CD4-positive, alpha-beta memory T cell (primary cell): ENCODE data around the gene FAM133A. TPM values are rescaled to one million over a fixed set of nuclear protein-coding genes. Genes with fewer than 3 reads are reported as not detected.
A peak's percentile ranks its signal among the peaks of the same experiment; 100 is the strongest.

Experiments
- CTCF ChIA-PET: fragments of 350-600 bp; sonication (Branson Sonifier 250); formaldehyde crosslinking; loops from one replicate; lab custom pipeline; 2021; ENCODE audit warnings: inconsistent platforms; ENCODE audit not compliant: partially characterized antibody; lab: Charles Lee
- POLR2A ChIA-PET: fragments of 350-600 bp; sonication (Branson Sonifier 250); formaldehyde crosslinking; loops from one replicate; lab custom pipeline; 2021; ENCODE audit not compliant: partially characterized antibody; lab: Charles Lee
- DNase-seq, 5 donors: peaks; one replicate each; pipeline versions ENCODE4 v3.0.0 to v3.0.0-alpha.2; 2020 to 2022; ENCODE audit warnings: mixed read lengths in 1 of 5
- H3K27ac ChIP-seq: one replicate; pipeline ENCODE4 v1.7.0; 2013; ENCODE audit warnings: low read depth, low read length
- H3K27me3 ChIP-seq: 2 replicates; pipeline ENCODE4 v1.7.0; 2013; ENCODE audit warnings: mild to moderate bottlenecking, low read length, moderate library complexity; ENCODE audit not compliant: insufficient read depth
- H3K36me3 ChIP-seq: 2 replicates; pipeline ENCODE4 v1.7.0; 2013; ENCODE audit warnings: mild to moderate bottlenecking, low read length, moderate library complexity; ENCODE audit not compliant: insufficient read depth
- H3K4me1 ChIP-seq: 2 replicates; pipeline ENCODE4 v1.7.0; 2013; ENCODE audit warnings: mild to moderate bottlenecking, low read length, moderate library complexity; ENCODE audit not compliant: insufficient read depth
- H3K4me3 ChIP-seq, 2 donors: one replicate each; pipeline ENCODE4 v1.7.0; 2013; ENCODE audit warnings: low read length in 2 of 2, mild to moderate bottlenecking in 1 of 2
- H3K9me3 ChIP-seq, 2 donors: one replicate each; pipeline ENCODE4 v1.7.0; 2013; ENCODE audit warnings: low read length in 2 of 2, control low read depth in 1 of 2; ENCODE audit not compliant: control insufficient read depth in 1 of 2
- H3K27ac Mint-ChIP-seq, 7 donors: one replicate each; pipeline ENCODE4 v1.8.0; 2020 to 2021; ENCODE audit warnings: mixed read lengths in 7 of 7, mild to moderate bottlenecking in 6 of 7, inconsistent platforms in 3 of 7, moderate library complexity in 3 of 7
- H3K27me3 Mint-ChIP-seq, 2 donors: one replicate each; pipeline ENCODE4 v1.8.0; 2020 to 2021; ENCODE audit warnings: mixed read lengths in 2 of 2
- H3K36me3 Mint-ChIP-seq, 2 donors: one replicate each; pipeline ENCODE4 v1.8.0; 2020 to 2021; ENCODE audit warnings: mixed read lengths in 2 of 2, inconsistent platforms in 1 of 2, mild to moderate bottlenecking in 1 of 2
- H3K4me1 Mint-ChIP-seq, 4 donors: one replicate each; pipeline ENCODE4 v1.8.0; 2020 to 2021; ENCODE audit warnings: mixed read lengths in 4 of 4, mild to moderate bottlenecking in 1 of 4
- H3K4me3 Mint-ChIP-seq, 8 donors: one replicate each; pipeline ENCODE4 v1.8.0; 2020 to 2021; ENCODE audit warnings: mixed read lengths in 8 of 8, mild to moderate bottlenecking in 7 of 8, moderate library complexity in 6 of 8, inconsistent platforms in 3 of 8
- H3K9me3 Mint-ChIP-seq, 8 donors: one replicate each; pipeline ENCODE4 v1.8.0; 2020 to 2021; ENCODE audit warnings: mixed read lengths in 8 of 8, mild to moderate bottlenecking in 5 of 8, inconsistent platforms in 3 of 8, moderate library complexity in 1 of 8
- intact Hi-C: fragments of 100-400 bp; cut with micrococcal nuclease; formaldehyde crosslinking; loops from one replicate; pipeline ENCODE4 v1.15.1; 2023
- polyA plus RNA-seq, 2 donors: library from polyadenylated mRNA; unstranded; fragments of 300-500 nt; fragmentation: Illumina TruSeq; gene quantifications; one replicate each; pipeline ENCODE4 v1.2.3, GENCODE V29; 2021
- total RNA-seq, 2 experiments: library from RNA; stranded (reverse); gene quantifications; one replicate each; pipeline ENCODE4 v1.2.3, GENCODE V29; 2021

Gene FAM133A
- total RNA-seq: not detected
- under 1 TPM in 1 of 2 donors, not detected in 1; 0.15 TPM for polyA plus RNA-seq

DNA sequence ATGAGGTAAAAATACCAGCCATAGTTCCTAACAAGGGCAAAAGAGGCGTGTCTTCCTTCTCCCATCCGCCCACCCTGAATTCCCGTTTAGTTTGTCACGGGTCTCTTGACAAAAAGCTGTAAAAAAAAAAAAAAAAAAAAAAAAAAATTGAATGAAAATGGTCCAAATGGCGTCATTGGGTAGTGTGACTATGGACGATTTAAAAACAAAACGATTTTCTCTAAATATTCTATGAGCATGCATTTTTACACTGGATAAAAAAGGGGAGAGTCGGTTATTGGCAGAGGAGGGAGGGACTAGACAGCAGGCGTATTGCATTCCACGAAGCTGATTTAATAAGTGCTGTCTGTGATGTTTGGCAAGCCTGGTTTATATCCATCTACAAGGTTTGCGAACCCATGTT is at the start of gene FAM133A:
Gene FAM133A, plus strand, starts transcription at position 338 of the 403 bp plus-strand sequence. CDS start 35,214 bp downstream, outside the sequence.
- H3K27ac ChIP-seq: peak within 1 kb of the TSS; percentile 63
- H3K9me3 ChIP-seq: no peaks in the 10 kb centered on the region
- H3K36me3 ChIP-seq: no peaks in the 10 kb centered on the region
- peaks cover 16% of the 10 kb centered on the region for H3K4me1 ChIP-seq
- ChIA-PET POLR2A (no interaction called here), CTCF (no interaction called here)
- H3K27ac Mint-ChIP-seq: peak within 1 kb of the TSS; percentile 91 to 97 (median 93)
- peak in 2 of 5 donors; percentile 20 to 43 for DNase-seq
- intact Hi-C loops: no loop called here
- peaks cover 11 to 19% (median 16%) of the 10 kb centered on the region in 4 donors for H3K4me1 Mint-ChIP-seq
- H3K27me3 ChIP-seq: no peaks in the 10 kb centered on the region
- H3K9me3 Mint-ChIP-seq: no peaks in the 10 kb centered on the region
- H3K4me3 ChIP-seq: peak within 1 kb of the TSS; percentile 29 to 59
- H3K36me3 Mint-ChIP-seq: peaks cover 0 to 4% of the 10 kb centered on the region in 2 donors
- peak within 1 kb of the TSS; percentile 91 to 97 (median 95) for H3K4me3 Mint-ChIP-seq
- no peaks in the 10 kb centered on the region for H3K27me3 Mint-ChIP-seq

DNA sequence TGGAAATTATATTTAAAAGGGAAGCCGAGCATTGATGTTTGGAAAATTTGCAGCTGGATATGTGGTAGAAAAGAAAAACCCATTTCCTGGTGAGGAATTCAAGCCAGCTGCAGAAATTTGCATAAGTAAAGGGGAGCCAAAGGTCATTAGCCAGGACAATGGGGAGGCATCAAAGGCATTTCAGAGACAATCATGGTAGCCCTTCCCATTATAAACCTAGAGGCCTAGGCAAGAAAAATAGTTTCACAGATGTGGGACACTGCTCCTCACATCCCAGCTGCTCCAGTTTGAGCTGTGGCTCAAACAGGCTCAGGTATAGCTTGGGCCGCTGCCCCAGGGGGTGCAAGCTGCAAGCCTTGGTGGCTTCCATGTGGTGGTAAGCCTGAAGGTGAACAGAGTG is 36.4 kb upstream of the FAM133A start:
- ChIA-PET POLR2A (no interaction called here), CTCF (no interaction called here)
- H3K27me3 ChIP-seq: no peaks in the 10 kb centered on the region
- Mint-ChIP-seq H3K27me3 (peaks cover 0 to 1% of the 10 kb centered on the region in 2 donors), H3K36me3 (no peaks in the 10 kb centered on the region), H3K4me1 (no peaks in the 10 kb centered on the region), H3K9me3 (peaks cover 0 to 7% (median 0%) of the 10 kb centered on the region in 8 donors), H3K27ac (no peak overlapping the region), H3K4me3 (no peak overlapping the region)
- no peaks in the 10 kb centered on the region for H3K9me3 ChIP-seq
- H3K4me3 ChIP-seq: no peak overlapping the region
- H3K4me1 ChIP-seq: no peaks in the 10 kb centered on the region
- intact Hi-C loops: no loop called here
- H3K36me3 ChIP-seq: no peaks in the 10 kb centered on the region
- DNase-seq: no peak
- no peak overlapping the region for H3K27ac ChIP-seq

DNA sequence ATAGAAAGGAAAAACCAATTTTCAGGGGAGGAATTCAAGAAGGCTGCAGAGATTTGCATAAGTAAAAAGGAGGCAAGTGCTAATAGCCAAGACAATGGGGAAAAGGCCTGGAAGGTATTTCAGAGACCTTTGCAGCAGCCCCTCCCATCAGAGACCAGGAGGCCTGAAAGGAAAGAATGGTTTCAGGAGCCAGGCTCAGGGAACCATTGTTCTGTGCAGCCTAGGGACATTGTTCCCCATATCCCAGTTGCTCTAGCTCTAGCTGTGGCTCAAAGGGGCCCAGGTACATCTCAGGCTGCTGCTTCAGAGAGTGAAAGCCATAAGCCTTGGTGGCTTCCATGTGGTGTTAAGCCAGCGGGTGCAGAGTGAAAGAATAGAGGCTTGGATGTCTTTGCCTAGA is 24.6 kb upstream of the FAM133A start:
- no peaks in the 10 kb centered on the region for H3K4me1 Mint-ChIP-seq
- H3K9me3 ChIP-seq: no peaks in the 10 kb centered on the region
- no peaks in the 10 kb centered on the region for H3K4me1 ChIP-seq
- intact Hi-C loops: no loop called here
- H3K27me3 ChIP-seq: no peaks in the 10 kb centered on the region
- POLR2A ChIA-PET: no interaction called here
- no peak overlapping the region for H3K4me3 ChIP-seq
- no peak overlapping the region for H3K27ac ChIP-seq
- H3K36me3 Mint-ChIP-seq: no peaks in the 10 kb centered on the region
- no peaks in the 10 kb centered on the region for H3K36me3 ChIP-seq
- no peak overlapping the region for H3K4me3 Mint-ChIP-seq
- H3K27ac Mint-ChIP-seq: no peak overlapping the region
- H3K27me3 Mint-ChIP-seq: peaks cover 0 to 2% of the 10 kb centered on the region in 2 donors
- DNase-seq: no peak
- CTCF ChIA-PET: no interaction called here
- peaks cover 0 to 5% (median 0%) of the 10 kb centered on the region in 8 donors for H3K9me3 Mint-ChIP-seq

DNA sequence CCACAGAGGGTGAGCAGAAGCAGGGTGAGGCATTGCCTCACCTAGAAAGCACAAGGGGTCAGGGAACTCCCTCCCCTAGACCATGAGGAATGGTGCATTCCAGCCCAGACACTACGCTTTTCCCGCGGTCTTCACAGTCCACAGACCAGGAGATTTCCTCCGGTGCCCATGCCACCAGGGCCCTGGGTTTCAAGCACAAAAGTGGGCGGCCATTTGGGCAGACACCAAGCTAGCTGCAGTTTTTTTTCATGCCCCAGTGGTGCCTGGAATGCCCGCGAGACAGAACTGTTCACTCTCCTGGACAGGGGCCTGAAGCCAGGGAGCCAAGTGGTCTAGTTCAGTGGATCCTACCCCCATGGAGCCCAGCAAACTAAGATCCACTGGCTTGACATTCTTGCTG is 13.4 kb upstream of the FAM133A start:
- Mint-ChIP-seq H3K27ac (no peak overlapping the region), H3K9me3 (peaks cover 0 to 1% (median 0%) of the 10 kb centered on the region in 8 donors), H3K27me3 (no peaks in the 10 kb centered on the region), H3K36me3 (no peaks in the 10 kb centered on the region), H3K4me3 (no peak overlapping the region), H3K4me1 (no peaks in the 10 kb centered on the region)
- ChIA-PET CTCF (no interaction called here), POLR2A (no interaction called here)
- Histone ChIP-seq H3K27ac (no peak overlapping the region), H3K27me3 (no peaks in the 10 kb centered on the region), H3K36me3 (no peaks in the 10 kb centered on the region), H3K9me3 (no peaks in the 10 kb centered on the region), H3K4me1 (no peaks in the 10 kb centered on the region), H3K4me3 (no peak overlapping the region)
- intact Hi-C loops: no loop called here
- no peak for DNase-seq

DNA sequence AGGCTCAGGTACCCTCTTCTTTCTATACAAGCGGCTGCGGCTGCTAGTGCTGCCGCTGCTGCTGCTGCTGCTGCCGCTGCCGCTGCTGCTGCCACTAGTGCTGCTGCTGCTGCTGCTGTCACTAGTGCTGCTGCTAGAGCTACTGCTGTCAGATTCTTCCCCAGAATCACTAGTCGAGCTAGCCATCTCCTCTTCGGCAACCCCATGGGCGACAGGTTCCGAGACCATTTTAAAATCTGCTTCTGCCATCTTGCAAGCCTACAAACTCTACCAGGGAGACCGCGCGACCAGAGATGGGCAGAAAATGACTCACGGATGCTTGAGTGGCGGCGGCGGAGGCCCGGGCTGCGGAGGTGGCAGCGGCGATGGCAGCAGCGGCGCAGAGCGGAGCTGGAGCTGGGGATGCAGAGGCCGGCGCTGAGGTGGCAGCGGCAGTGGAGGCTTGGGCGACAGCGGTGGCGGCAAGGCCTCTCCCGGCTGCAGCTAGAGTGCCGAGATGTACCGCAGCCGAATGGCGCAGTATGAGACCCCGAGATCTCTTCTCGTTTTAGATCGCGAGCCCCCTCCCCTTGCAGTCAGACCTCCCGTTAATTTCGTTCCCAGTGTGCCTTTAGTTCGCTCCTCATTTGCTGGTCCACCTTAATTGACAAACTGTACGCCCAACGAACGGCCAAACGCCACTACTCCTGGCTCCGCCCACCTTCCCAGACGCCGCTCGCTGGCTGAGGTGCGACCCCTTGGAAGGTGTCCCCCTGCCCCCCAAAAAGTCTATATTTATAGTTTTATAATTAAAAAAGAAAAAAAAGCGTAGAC is 744 bp upstream of the FAM133A start, which contains the start of gene NAP1L3:
Gene NAP1L3, minus strand, starts transcription at position 523 of the 813 bp plus-strand sequence. Its CDS starts 274 bp downstream, at position 249.
- DNase-seq: peak; percentile 63 to 73 (median 69)
- no peaks in the 10 kb centered on the region for H3K9me3 Mint-ChIP-seq
- H3K4me3 Mint-ChIP-seq: peak within 1 kb of the TSS; percentile 91 to 97 (median 95)
- peak within 1 kb of the TSS; percentile 29 to 59 for H3K4me3 ChIP-seq
- peak within 1 kb of the TSS; percentile 91 to 97 (median 93) for H3K27ac Mint-ChIP-seq
- peaks cover 11 to 19% (median 16%) of the 10 kb centered on the region in 4 donors for H3K4me1 Mint-ChIP-seq
- H3K36me3 Mint-ChIP-seq: peaks cover 0 to 4% of the 10 kb centered on the region in 2 donors
- no peaks in the 10 kb centered on the region for H3K27me3 ChIP-seq
- POLR2A ChIA-PET: interaction anchor here (0.8 kb wide), 1 partner anchor 10 kb away, joined by 3 read pairs; no protein-coding TSS in a partner anchor
- peaks cover 16% of the 10 kb centered on the region for H3K4me1 ChIP-seq
- CTCF ChIA-PET: no interaction called here
- no peaks in the 10 kb centered on the region for H3K27me3 Mint-ChIP-seq
- peak within 1 kb of the TSS; percentile 63 for H3K27ac ChIP-seq
- H3K36me3 ChIP-seq: no peaks in the 10 kb centered on the region
- intact Hi-C loops: no loop called here
- H3K9me3 ChIP-seq: no peaks in the 10 kb centered on the region

DNA sequence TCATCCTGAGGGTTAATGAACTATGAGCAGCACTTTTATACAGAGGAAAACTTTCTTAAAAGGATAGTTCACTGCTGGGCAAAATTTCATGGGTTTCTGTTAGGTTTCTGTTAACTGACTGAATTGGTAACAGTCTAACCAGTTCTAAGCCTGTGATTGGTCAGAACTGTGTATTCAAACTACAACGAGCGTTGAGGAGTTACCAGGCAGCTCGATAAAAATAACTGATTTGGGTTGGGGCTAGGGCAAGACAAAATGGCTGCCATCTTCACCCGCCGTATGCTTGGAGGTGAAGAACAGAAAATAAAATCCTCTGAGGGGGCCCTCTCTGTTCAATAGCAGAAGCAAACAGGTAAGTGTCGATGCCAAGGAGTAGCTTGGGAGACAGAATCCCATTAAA is 22.0 kb downstream of the FAM133A start:
- Mint-ChIP-seq H3K36me3 (no peaks in the 10 kb centered on the region), H3K9me3 (peaks cover 0 to 4% (median 0%) of the 10 kb centered on the region in 8 donors), H3K27me3 (no peaks in the 10 kb centered on the region), H3K4me1 (peaks cover 0 to 2% (median 0%) of the 10 kb centered on the region in 4 donors), H3K27ac (no peak overlapping the region), H3K4me3 (no peak overlapping the region)
- no peak for DNase-seq
- ChIA-PET POLR2A (no interaction called here), CTCF (no interaction called here)
- Histone ChIP-seq H3K27me3 (no peaks in the 10 kb centered on the region), H3K4me3 (no peak overlapping the region), H3K9me3 (no peaks in the 10 kb centered on the region), H3K36me3 (no peaks in the 10 kb centered on the region), H3K4me1 (no peaks in the 10 kb centered on the region), H3K27ac (no peak overlapping the region)
- intact Hi-C loops: no loop called here

DNA sequence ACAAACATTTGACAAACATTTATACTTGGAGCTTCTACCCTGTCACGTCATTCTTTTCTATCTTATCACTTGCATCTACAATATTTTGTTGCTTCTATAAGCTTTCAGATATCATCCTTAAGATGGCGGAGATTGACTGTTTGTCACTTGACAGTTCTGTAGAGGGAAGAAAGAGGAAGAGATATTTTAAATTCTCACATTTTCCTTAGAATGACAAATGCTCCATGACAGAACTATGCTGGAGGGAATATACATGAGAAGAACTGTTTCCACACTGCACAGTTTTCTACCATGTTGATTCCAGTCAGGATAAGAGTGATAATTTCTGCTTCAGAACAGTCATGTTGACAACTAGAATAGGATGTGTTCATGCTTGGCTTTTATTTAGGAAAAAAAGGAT is 29.7 kb downstream of the FAM133A start:
- Histone ChIP-seq H3K4me3 (no peak overlapping the region), H3K36me3 (no peaks in the 10 kb centered on the region), H3K4me1 (no peaks in the 10 kb centered on the region), H3K9me3 (no peaks in the 10 kb centered on the region), H3K27me3 (no peaks in the 10 kb centered on the region), H3K27ac (no peak overlapping the region)
- no peak overlapping the region for H3K27ac Mint-ChIP-seq
- no peaks in the 10 kb centered on the region for H3K36me3 Mint-ChIP-seq
- intact Hi-C loops: no loop called here
- H3K4me1 Mint-ChIP-seq: peaks cover 0 to 2% (median 0%) of the 10 kb centered on the region in 4 donors
- no peaks in the 10 kb centered on the region for H3K27me3 Mint-ChIP-seq
- no peak overlapping the region for H3K4me3 Mint-ChIP-seq
- ChIA-PET CTCF (no interaction called here), POLR2A (no interaction called here)
- peaks cover 0 to 7% (median 1%) of the 10 kb centered on the region in 8 donors for H3K9me3 Mint-ChIP-seq
- DNase-seq: no peak
